NCI-H2196 (cell line): Measurements from ENCODE around the gene CUL1.

Source experiments
- DNase-seq: peaks from one replicate; lab custom pipeline; 2025; ENCODE audit not compliant: unreplicated experiment; lab: John Stamatoyannopoulos, UW

The CUL1 gene

DNA sequence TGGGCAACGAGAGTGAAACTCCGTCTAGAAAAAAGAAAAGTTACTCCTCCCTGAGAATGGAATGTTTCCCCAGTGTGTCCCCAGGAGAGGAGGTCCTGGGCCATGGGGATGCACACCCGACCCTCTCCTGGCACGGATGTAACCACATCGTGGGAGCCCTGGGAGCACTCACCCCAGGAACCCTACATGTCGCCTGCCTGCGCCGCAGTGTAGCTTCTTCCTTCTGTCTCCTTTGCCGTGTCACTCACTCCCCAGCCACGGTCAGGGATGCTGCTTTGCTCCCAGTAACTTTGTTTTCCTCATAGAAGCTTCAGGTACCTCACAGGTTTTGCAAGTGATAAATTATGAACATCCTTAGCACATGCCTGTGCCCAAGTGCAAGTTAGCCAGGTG is 103.4 kb downstream of the CUL1 start:
- no peak for DNase-seq

DNA sequence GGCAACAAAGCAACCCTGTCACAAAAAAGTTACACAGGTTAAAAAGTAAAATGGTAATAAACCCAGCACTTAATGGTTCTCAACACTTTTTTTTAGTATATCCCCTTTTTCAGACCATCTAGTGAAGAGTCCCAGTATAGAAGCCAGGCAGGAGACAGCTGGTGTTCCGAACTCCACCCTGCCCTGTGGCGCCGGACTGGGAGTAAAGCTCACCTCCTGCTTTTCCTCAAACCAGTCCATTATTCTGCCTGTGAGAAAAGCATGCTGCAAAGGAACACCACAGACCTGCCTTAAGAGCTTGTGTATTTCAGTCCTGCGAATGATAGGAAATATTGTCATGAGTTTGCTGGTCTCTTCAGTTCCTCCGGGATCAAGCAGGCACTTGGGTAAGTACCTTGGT is 104.4 kb downstream of the CUL1 start:
- no peak for DNase-seq

DNA sequence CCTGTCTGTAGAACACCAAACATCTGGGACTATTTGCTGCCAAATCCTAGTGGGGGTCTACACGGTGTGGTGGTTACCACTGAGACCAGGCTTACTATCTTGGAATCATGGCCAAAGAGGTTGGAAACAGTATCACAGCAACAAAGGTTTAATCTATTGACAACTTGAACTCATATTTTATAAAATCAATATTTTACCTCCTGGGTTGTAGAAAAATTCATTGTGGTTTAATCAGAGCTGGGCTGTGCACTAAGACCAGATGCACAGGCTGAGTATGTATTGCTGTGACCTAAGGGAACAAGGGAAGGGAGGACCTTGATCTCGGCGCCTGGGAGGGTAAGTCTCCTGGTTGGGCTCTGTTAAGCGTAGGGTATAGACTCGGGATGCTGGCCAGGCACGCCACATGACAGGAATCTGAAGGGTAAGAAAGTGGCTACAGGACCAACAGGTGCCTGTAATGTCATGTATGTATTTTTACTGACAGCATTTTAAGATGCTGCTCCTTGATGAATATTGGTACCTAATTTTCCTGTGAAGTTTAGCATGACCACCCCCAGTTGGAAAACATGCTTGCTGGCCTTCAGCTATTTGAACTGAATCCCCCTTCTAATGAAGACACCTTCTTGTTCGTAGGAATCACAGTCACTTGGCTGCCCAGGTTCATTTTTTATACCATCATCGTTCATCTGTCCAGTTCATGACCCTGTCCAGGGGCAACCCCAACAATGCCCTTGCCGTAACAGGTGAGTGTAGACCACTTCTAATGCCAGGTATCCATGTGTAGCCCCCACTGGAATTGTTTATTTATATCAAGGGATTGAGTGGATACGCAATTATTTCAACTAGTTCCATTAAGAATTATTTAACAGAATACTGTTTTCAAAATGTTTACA is 105.9 kb downstream of the CUL1 start:
- no peak for DNase-seq

DNA sequence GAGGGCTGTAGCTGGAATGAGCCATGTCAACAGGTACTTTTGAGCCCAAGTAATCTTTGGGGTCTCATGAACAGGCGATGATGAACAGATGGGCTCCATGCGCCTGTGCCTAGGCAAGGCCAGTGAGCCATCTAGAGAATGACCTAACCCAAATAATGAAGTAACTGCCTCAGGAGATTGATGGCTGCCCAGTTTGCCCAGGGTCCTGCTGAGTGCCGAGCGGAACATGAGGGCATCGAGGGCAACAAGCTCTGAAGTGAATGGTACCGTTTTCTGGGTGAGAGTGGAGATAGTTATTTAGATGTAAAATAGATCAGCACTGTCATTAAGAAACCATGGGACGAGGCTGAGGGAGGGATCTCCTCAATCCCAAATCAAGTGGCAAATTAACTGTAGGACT is 107.5 kb downstream of the CUL1 start:
- no peak for DNase-seq

DNA sequence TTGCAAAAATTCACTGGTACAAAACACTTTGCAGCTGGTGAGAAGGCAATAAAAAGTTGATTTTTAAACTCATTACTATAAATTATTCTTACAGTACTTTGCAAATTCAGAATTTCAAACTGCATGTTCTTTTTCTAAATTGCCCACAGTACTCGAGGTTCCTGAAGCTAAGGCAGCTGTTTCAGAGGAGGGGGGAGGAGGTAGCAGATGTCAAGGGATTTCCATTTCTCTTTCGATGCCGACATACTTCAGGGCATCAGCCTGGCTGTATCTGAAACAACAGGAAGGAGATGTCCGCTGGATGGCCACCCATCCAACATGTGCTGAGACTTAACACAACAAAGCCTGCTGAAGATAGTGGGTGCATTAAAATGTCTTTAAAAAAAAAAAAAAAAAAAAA is 108.7 kb downstream of the CUL1 start:
- DNase-seq = no peak

DNA sequence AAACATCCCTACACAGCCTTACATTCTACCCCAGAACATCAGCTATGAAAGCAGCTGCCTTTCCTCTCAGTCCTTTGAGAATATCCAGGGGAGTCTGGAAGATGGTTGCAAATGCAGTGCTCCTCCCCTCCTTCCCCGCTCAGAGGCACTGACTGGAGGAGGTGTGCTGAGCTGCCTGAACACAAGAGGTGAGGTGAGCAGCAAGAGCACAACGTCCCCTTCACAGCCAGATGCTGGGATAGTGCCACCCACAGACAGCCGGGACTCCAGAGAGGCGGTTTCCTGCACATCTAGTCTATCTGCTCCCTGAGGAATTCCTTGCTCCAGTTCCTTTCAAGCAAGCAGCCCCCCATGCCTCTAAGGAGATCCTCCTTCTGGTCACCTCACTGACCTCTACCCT is 111.2 kb downstream of the CUL1 start:
- no peak for DNase-seq

DNA sequence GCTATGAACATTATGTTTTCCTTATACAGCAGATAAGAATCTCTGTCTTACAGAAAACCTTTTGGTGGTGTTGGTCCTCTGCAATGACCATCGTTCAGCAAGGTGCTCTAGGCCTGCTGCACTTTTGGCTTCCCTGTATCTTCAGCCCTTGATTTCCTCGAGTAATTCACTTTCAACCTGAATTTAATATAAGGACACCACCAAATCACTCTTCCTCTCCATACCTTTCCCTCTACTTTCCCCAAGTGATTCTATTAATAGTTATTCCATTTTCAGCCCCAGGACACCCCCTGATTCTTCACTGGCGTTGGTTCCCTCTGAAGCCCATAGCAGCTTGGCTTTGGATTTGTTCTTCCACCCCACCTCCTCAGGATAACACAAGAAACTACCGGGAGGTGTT is 113.2 kb downstream of the CUL1 start:
- no peak for DNase-seq

DNA sequence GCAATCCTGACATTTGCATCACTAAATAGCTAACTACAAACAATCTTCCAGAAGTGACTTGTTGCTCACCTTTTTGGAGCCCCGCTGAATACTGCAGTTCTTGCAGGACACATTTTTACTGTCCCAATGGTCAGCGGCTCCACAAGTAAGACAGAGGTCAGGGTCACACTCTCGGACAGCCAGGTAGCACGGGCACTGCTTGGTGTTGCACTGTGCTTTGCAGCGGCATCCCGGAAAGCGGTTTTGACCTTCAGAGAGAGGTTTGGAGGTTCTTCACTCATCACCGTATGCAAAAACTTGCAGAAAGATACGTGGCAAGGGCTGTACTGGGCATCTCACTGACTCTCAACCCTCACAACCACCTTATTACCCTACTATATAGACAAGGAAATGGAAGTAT is 115.2 kb downstream of the CUL1 start:
- DNase-seq = no peak

DNA sequence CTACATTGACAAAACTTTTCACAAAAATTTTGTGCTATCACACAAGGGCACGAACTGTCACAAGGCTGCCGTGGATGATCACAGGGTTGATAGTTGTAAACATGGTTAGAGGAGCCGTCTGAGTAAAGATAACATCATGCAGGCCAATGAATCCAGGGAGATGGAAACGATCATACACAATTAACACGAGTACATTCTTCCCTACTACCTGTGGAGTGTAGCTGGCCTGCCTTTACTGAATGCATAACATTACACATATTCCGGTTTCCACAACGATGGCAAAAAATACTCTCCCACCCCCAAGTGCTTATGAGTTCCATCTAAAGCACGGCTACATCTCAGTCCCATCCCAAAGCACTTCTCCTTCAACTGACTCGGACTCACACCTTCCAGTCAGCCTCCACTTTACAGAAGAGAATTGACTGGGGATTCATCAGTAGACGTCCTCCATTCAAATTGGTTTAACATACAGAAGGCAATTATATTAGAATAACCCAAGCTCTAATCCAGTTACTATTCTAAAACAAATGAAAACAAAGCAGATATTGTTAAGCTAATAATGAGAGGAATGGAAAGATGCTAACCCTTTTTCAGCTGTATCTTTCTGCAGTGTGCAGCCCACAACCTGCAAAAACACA is 116.3 kb downstream of the CUL1 start:
- no peak for DNase-seq

DNA sequence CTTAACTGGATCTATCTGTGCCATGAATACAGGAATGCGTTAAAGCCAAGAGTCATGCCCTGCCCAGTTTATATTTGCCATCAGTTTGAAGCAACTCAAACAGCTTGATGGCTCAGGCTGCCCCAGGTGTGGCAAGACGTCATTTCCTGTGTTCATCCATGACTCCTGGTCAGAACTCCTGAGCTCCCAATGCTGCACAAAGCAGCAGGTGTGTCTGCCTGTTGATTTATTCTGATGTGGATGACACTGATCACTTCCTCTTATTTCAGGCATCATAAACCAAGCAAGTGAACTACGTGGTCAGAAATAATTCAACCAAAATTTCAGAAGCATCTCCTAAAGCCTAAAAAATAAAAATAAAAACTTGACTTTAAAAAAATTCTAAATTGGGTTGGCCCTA is 116.9 kb downstream of the CUL1 start:
- peak; percentile 39 for DNase-seq

DNA sequence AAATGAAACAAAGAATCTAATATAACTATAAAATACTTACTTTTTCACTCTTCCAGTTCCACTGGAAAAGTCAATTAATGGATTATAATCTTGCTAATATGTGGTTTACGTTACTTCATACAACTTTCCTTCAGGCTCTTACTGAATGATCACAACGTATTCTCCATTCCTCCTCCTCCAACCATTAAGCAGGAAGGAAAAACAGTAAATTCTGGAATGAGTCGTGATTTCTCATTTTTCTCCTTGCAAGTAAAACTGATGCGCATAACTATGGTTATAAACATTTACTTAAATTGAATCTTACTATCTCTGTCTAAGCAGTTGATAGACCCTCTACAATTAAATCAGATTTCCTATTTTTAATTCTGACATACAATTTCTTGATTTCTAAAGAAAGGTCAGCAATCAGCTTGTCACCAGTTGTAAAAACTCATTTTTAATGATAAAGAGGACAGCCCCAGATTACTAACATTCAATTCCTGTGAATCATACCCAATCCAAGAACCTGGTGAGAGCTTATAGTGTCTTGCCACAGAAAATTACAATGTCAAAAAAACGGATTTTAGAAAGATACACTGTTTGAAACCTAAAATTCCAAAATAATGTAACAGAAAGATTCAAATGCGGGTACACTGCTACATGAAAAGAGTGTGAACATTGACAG is 121.1 kb downstream of the CUL1 start:
- DNase-seq = no peak

DNA sequence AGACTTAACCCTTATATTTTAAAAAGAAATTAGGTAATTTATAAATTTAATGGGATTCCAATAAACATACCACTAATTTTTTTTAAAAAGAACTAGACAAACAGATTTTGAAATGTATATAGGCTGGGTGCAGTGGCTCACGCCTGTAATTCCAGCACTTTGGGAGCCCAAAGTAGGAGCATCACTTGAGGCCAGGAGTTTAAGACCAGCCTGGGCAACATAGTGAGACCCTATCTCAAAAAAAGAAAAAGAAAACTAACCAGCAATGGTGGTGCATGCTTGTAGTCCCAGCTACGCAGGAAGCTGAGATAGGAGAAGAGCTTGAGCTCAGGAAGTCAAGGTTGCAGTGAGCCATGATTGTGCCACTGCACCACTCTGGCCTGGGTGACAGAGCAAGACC is 122.7 kb downstream of the CUL1 start:
- DNase-seq = no peak

DNA sequence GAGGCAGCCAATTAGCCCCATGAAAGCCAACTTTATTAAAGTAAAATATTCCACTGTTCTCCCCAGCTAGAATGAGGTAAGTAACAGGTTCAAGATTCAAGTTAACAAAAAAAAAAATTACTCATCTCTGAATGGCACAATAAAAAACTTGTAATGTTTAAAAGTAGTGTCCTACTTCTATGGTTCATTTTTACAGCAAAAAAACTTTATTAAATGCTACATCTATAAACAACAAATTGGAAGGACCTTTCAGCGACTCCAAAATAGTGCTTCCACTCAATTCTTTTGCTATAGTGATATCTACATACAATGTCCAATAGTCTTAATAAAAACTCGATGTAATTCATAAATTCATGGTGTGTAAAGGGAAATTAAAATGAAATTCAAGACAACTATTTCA is 126.2 kb downstream of the CUL1 start:
- DNase-seq = no peak

DNA sequence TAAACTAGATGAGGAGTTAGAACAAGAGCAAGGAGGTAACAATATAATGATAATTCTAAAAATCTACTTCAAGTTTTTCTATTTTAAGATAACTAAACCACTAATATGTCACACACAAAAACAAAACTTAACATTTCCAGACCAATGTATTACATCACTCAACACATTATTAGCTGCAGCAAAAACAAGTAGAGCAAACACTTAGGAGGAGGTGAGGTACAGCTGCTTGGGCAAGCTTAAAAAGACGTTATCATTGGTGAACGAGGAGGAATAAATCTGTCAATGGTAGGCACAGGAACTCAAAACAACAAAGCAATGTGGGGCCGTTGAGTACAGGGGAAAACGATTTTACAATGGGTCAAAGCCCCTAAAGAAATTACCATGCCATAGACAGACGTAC is 126.6 kb downstream of the CUL1 start:
- no peak for DNase-seq

DNA sequence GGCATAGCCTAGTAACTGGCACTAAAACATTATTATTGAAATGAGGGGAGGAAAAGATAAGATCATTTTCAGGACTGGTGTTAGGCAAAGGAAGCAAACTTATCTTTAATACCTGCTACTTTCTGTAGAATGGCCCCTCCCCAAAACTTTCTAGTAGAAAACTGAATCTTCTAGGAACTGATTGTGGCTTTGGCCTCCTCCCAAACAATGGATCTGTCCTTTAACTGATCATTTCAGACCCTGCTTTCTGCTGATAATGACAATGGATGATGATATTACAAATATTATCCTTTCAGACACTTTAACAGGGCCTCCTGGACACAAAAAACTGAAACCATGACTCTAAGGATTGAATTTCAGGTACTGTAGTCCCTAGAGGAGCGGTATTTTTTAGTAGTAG is 130.3 kb downstream of the CUL1 start:
- no peak for DNase-seq

DNA sequence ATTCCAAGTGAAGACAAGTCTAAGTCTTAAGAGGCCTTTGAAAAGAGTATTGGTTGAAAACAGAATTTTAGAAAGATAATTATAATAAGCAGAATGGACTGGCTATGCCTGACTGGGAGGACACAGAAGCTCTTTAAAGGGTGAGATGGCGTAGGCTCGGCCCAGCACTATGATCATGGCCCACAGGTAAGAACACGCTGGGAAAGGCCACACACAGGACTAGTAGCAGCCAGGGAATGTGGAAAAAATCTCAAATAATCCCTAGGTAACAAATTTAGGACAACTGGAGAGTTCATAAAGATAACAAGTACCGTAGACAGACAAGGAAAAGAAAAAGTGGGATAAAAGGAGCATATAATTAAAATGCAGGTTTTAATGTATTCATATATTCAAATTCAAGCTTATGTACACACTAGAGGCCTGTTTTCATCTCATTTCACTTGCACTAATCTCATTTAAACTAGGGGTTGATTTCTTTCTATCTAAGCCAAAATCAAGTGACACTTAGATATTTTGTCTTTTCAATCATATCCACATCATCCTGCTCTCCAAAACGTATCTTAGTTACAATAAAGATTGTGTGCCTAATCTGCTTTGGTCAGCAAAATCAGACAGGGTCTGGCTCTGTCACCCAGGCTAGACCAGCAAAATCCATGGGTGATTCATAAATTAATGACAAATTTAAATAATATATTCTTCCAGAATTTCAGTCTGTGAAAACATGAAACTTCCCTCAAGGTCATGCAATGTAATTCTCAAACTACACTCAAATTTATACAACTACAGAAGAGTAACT is 132.4 kb downstream of the CUL1 start:
- no peak for DNase-seq

DNA sequence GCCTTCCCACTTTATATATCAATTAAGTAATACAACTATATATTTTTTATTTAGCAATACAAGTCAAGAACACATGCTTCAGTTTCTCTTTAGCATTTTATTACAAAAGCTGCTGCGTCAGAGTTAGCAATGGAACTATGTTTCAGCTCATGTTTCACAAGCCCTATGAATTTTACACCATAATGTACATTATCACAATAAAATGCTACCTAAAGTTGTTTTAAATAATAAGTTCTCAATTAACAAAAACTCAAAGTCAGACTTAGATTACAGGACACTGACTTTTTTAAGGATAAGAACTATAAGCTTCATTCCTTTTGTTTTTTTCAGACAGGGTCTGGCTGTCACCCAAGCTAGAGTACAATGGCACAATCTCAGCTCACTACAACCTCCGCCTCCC is 133.1 kb downstream of the CUL1 start:
- DNase-seq = no peak

DNA sequence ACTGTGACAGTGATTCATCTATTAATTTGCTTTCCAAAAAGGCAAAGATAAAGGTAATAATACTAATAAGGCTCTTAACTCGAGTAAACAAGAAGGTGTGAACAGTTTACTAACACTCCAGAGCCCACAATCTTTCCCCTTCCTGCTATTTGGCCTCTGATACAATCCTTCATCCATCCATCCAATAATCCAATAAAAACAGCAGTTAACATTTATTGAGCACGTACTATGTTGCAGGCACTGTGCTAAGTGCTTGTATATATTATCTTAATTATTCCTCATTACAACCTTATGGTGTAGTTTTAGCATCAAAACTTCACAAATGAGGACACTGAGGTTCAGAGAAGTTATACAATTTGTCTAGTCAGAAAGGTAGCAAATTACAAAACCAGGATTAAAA is 135.9 kb downstream of the CUL1 start:
- DNase-seq = no peak

DNA sequence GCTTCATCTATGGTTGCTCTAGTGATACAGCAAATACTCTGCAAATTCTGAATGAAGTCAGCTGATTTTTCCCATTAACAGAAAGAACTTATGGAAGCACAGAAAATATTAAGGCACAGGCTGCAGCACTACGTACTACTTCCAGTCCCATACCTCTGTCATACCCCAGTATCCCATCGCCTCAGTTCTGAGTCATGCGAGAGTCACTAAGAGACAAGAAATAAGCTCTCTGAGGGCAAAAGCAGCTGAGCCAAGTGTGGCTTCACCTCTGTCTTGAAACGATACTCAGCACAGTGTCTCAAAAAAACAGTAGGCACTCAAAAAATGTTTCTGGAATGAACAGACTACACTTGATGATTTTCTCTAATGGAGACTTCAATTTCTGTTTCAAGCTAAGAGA is 137.2 kb downstream of the CUL1 start:
- no peak for DNase-seq

DNA sequence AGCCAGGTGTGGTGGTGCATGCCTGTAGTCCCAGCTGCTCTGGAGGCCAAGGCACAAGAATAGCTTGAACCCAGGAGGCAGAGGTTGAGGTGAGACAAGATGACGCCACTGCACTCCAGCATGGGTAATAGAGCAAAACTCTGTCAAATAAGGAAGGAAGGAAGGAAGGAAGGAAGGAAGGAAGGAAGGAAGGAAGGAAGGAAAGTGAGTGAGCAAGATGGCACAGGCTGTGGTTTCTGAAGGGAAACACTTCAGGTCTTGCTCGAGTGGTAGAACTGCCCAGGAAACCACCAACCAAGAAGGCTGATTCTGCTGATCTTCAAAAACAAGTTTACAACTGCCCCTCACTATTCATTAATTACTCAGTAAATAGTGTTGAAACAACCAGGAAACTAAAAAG is 140.2 kb downstream of the CUL1 start:
- no peak for DNase-seq
